OCI-LY3 (cell line): Measurements from ENCODE around the gene OR10A3.
A peak's percentile ranks its signal among the peaks of the same experiment; 100 is the strongest.

Experiments
- H2AFZ ChIP-seq: fragments of 200-600, 300-600 bp; shearing (Covaris generic); 2 replicates; pipeline ENCODE4 v1.6.0; 2014; ENCODE audit warnings: antibody characterized with exemption, low read depth, low read length
- H3K27ac ChIP-seq: fragments of 200-600, 300-600 bp; sonication (generic); 2 replicates; pipeline ENCODE4 v1.5.1; 2014; ENCODE audit warnings: mild to moderate bottlenecking, low read length, moderate library complexity, mixed read lengths
- H3K27me3 ChIP-seq: fragments of 200-600, 300-600 bp; sonication (generic); 2 replicates; pipeline ENCODE4 v1.6.1; 2014; ENCODE audit warnings: low read depth, low read length, mixed read lengths
- H3K36me3 ChIP-seq: fragments of 200-600, 300-600 bp; sonication (generic); replicated peaks from 2 replicates; pipeline ENCODE3; 2014; ENCODE audit warnings: low read depth, low read length, mixed read lengths
- H3K4me1 ChIP-seq: fragments of 300-600, 200-600 bp; sonication (generic); 2 replicates; pipeline ENCODE4 v1.6.1; 2014; ENCODE audit warnings: low read length, mixed read lengths
- H3K4me2 ChIP-seq: fragments of 200-600, 300-600 bp; sonication (generic); 2 replicates; pipeline ENCODE4 v1.6.1; 2014; ENCODE audit warnings: low read length, mixed read lengths
- H3K4me3 ChIP-seq: fragments of 300-600, 200-600 bp; sonication (generic); 2 replicates; pipeline ENCODE4 v1.5.1; 2014; ENCODE audit warnings: antibody characterized with exemption, mild to moderate bottlenecking, low read length, moderate library complexity
- H3K79me2 ChIP-seq: fragments of 300-600, 200-600 bp; shearing (Covaris generic); 2 replicates; pipeline ENCODE4 v1.6.1; 2014; ENCODE audit warnings: mild to moderate bottlenecking, low read length, mixed read lengths
- H3K9ac ChIP-seq: fragments of 300-600, 200-600 bp; shearing (Covaris generic); 2 replicates; pipeline ENCODE4 v1.6.0; 2014; ENCODE audit warnings: mild to moderate bottlenecking, low read length, moderate library complexity
- H3K9me3 ChIP-seq: fragments of 200-600, 300-600 bp; shearing (Covaris generic); 2 replicates; pipeline ENCODE4 v1.6.1; 2014; ENCODE audit warnings: low read length, mixed read lengths; ENCODE audit not compliant: insufficient read depth
- H4K20me1 ChIP-seq: fragments of 200-600, 300-600 bp; sonication (generic); 2 replicates; pipeline ENCODE4 v1.6.1; 2016; ENCODE audit warnings: low read length, mixed read lengths; ENCODE audit not compliant: insufficient read depth
- CTCF ChIP-seq: fragments of 200-600, 300-600 bp; sonication (generic); IDR thresholded peaks from 2 replicates; pipeline ENCODE4 v1.5.1; 2014; ENCODE audit warnings: antibody characterized with exemption, low read length, low read depth
- EZH2phosphoT487 ChIP-seq: fragments of 200-600 bp; shearing (Covaris generic); IDR thresholded peaks from 2 replicates; pipeline ENCODE4 v1.6.1; 2018; ENCODE audit warnings: antibody characterized with exemption, mixed run types, low read depth

The OR10A3 gene

GRCh38 chr11:7890417-7891172, 50.9 kb downstream of the OR10A3 start:
- Histone ChIP-seq H3K4me1 (peaks cover 33% of the 10 kb centered on the region), H3K27ac (no peak overlapping the region), H3K27me3 (no peaks in the 10 kb centered on the region), H3K36me3 (no peaks in the 10 kb centered on the region), H4K20me1 (no peaks in the 10 kb centered on the region), H3K4me3 (peak overlapping the region; percentile 62), H3K79me2 (no peaks in the 10 kb centered on the region), H3K9ac (no peak overlapping the region; the same call in 1 of the 2 replicates), H3K4me2 (peak overlapping the region; percentile 76), H3K9me3 (no peaks in the 10 kb centered on the region), H2AFZ (peak overlapping the region; percentile 94)
- TF ChIP-seq CTCF (no peak), EZH2phosphoT487 (no peak)

- peak overlapping the region; percentile 94 for H2AFZ ChIP-seq
- no peaks in the 10 kb centered on the region for H4K20me1 ChIP-seq
- H3K36me3 ChIP-seq = no peaks in the 10 kb centered on the region
- peak overlapping the region; percentile 20; the same call in 1 of the 2 replicates for H3K9ac ChIP-seq
- peaks cover 33% of the 10 kb centered on the region for H3K4me1 ChIP-seq
- H3K9me3 ChIP-seq = no peaks in the 10 kb centered on the region
- no peaks in the 10 kb centered on the region for H3K79me2 ChIP-seq
- TF ChIP-seq EZH2phosphoT487 (no peak), CTCF (no peak)
- peak overlapping the region; percentile 62 for H3K4me3 ChIP-seq
- H3K27me3 ChIP-seq = no peaks in the 10 kb centered on the region
- no peak overlapping the region for H3K27ac ChIP-seq
- peak overlapping the region; percentile 76 for H3K4me2 ChIP-seq
Measured at GRCh38 chr11:7889985-7890384, 51.5 kb downstream of the OR10A3 start.
